Measurements from ENCODE around the gene DNAJC4.

DNA sequence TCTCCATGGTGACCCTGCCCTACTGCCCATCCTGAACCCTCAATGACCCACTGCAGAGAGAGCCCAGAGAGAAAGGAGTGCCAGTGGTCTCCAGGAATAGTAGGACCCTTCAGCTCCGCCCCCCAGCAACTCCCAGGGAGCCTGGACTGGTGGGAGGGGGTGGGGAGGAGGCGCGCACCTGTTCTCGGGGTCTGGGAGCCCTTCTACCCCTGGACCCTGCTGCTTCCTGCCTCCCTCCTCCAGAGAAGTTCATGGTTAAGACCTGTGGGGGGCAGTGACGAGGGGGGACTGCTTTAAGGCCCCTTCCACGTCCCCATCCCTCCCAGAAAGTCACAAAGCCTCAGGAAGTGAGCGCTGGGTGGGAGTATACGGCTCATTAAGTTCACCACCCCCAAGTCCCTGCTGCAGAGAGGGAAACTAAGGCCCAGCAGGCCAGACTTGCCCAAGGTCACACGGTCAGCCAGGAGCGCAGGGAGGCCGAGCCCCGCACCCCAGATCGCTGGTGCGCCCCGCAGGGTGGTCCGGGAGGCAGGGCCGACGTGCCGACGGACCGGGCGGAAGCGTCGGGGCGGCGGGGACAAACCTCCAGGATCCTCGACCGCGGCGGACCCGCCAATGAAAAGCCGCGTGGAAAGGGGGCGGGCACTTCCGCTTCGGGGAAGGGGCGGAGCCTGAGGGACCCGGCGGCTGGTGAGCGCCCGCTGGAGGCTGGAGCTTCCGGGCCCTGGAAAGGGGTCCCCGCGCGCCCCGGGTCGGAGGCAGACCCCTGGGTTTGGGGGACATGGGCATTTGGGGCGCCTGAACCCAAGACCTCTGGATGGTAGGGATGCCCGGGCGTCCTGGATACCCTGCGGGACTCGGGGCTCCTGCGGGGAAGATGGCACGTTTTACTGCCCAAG is 4.5 kb upstream of the DNAJC4 start, which contains the start of the genes NUDT22 and TRPT1:
- TF ChIP-seq, protein P1, sequence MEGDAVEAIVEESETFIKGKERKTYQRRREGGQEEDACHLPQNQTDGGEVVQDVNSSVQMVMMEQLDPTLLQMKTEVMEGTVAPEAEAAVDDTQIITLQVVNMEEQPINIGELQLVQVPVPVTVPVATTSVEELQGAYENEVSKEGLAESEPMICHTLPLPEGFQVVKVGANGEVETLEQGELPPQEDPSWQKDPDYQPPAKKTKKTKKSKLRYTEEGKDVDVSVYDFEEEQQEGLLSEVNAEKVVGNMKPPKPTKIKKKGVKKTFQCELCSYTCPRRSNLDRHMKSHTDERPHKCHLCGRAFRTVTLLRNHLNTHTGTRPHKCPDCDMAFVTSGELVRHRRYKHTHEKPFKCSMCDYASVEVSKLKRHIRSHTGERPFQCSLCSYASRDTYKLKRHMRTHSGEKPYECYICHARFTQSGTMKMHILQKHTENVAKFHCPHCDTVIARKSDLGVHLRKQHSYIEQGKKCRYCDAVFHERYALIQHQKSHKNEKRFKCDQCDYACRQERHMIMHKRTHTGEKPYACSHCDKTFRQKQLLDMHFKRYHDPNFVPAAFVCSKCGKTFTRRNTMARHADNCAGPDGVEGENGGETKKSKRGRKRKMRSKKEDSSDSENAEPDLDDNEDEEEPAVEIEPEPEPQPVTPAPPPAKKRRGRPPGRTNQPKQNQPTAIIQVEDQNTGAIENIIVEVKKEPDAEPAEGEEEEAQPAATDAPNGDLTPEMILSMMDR (IDR thresholded peaks at IDR 0.05; ENCODE audit: insufficient read depth, low read length, poor library complexity, severe bottlenecking), result peak; percentile 8
- TF ChIP-seq EZH2phosphoT487 (conservative IDR thresholded peaks at IDR 0.05; ENCODE audit: low read length), result no peak

Measured in SU-DHL-6 (cell line).